DOHH2 (cell line): ENCODE measurements around the gene FAM241A.

Experiments
- CTCF ChIP-seq: fragments of 200-600 bp; sonication (generic); IDR thresholded peaks from one replicate; pipeline ENCODE4 v1.5.1; 2014; ENCODE audit warnings: antibody characterized with exemption, mild to moderate bottlenecking, low read depth, low read length; ENCODE audit not compliant: poor library complexity, severe bottlenecking
- EZH2phosphoT487 ChIP-seq: fragments of 200-600 bp; sonication (generic); IDR thresholded peaks from 2 replicates; pipeline ENCODE4 v1.6.1; 2017; ENCODE audit warnings: borderline replicate concordance, mild to moderate bottlenecking, antibody characterized with exemption, low read length, moderate library complexity, mixed read lengths

- no peak for TF ChIP-seq CTCF
- TF ChIP-seq EZH2phosphoT487 = no peak
Measured at GRCh38 chr4:112156553-112156952, 11.3 kb downstream of the FAM241A start.
